ENCODE measurements around the gene TMEM59L. TPM values are rescaled to one million over a fixed set of nuclear protein-coding genes. Genes with fewer than 3 reads are reported as not detected.

TMEM59L gene
- total and polyA plus RNA-seq, 2 donors (not counting 1 experiment from before 2014, with no cell fraction given): not detected

DNA sequence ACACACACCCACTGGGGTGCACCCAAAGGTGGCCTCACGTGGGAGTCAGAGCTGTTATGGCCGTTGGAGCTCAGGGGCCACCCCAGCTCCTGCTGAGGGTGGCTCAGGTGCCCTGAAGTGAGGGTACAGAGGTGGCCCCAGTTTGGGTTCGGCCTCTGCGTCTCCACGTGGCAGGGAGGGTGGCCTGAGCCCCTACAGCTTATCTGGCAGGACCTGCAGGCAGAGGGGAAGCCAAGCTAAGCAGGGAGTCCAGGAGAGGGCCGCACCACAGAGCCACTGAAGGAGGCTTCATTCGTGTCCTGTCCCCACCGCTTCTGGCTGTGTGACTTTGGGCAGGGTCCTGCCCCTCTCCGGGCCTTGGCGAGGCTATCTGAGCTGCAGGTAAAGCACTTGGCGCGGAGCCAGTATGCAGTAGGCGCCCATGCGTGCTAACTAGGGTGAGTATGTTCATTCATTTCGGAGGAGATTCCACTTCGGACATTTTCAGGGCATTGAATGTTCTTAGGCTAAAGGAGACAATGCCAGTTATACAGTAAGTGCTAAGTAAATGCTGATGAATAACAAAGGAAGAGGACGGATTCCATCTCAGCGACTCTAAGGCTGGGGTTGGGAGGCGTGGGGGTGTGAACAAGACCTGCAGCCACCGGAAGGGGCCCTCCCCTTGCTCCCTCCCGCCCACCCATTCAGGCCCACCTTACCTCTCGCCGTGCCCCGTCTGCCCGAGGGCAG is 19.1 kb upstream of the TMEM59L start:
- H3K4me3 ChIP-seq (ENCODE audit: control extremely low read depth in 1 of 5, extremely low read depth in 1 of 5, insufficient read depth in 1 of 5, low read depth in 2 of 5, low read length in 4 of 5): peak overlapping the region in 2 of 5 experiments; percentile 51 to 69
- no peaks in the 10 kb centered on the region for H3K9me3 ChIP-seq (ENCODE audit: control extremely low read depth in 1 of 3, control insufficient read depth in 2 of 3, insufficient read depth in 1 of 3, low read length in 2 of 3)
- H2AFZ ChIP-seq (ENCODE audit: insufficient read depth, low read depth, low read length, poor library complexity, severe bottlenecking): peak overlapping the region; percentile 81
- H3K4me2 ChIP-seq (replicated peaks; ENCODE audit: low read depth, low read length, poor library complexity, severe bottlenecking): peak overlapping the region; percentile 100
- peaks cover 10% of the 10 kb centered on the region for H4K20me1 ChIP-seq (ENCODE audit: control insufficient read depth, insufficient read depth, low read length, poor library complexity, severe bottlenecking)
- ChIA-PET CTCF (interaction anchor here (0.6 to 6.3 kb wide), 26 partner anchors 8 to 579 kb away, joined by 3 to 47 read pairs (median 4); partner anchors contain the start of genes COPE, DDX49, TMEM59L and UBA52), POLR2A (interaction anchor here (0.6 to 1.0 kb wide), 3 partner anchors 10 to 354 kb away, joined by 3 read pairs; no protein-coding TSS in a partner anchor)
- H3K36me3 ChIP-seq (replicated peaks in 1 of 2; ENCODE audit: control extremely low read depth in 1 of 2, control insufficient read depth in 1 of 2, extremely low read depth in 1 of 2, insufficient read depth in 2 of 2, low read length in 1 of 2): peaks cover 0 to 6% of the 10 kb centered on the region in 2 experiments
- TF ChIP-seq EZH2 (IDR thresholded peaks at IDR 0.05; ENCODE audit: borderline replicate concordance, insufficient read depth, low read depth, low read length, poor library complexity, severe bottlenecking): no peak
- TF ChIP-seq, protein P1, sequence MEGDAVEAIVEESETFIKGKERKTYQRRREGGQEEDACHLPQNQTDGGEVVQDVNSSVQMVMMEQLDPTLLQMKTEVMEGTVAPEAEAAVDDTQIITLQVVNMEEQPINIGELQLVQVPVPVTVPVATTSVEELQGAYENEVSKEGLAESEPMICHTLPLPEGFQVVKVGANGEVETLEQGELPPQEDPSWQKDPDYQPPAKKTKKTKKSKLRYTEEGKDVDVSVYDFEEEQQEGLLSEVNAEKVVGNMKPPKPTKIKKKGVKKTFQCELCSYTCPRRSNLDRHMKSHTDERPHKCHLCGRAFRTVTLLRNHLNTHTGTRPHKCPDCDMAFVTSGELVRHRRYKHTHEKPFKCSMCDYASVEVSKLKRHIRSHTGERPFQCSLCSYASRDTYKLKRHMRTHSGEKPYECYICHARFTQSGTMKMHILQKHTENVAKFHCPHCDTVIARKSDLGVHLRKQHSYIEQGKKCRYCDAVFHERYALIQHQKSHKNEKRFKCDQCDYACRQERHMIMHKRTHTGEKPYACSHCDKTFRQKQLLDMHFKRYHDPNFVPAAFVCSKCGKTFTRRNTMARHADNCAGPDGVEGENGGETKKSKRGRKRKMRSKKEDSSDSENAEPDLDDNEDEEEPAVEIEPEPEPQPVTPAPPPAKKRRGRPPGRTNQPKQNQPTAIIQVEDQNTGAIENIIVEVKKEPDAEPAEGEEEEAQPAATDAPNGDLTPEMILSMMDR (IDR thresholded peaks at IDR 0.05): no peak
- H3K27ac ChIP-seq (ENCODE audit: low read length in 2 of 2): no peak overlapping the region
- peaks cover 25% of the 10 kb centered on the region for H3K4me1 Mint-ChIP-seq
- no peaks in the 10 kb centered on the region for H3K79me2 ChIP-seq (ENCODE audit: control insufficient read depth, insufficient read depth, low read length)
- peak overlapping the region; percentile 64 for H3K4me3 Mint-ChIP-seq
- intact Hi-C loops (cut with micrococcal nuclease): loop anchor here (1.0 to 2.0 kb wide), 3 partner anchors 71 to 347 kb away; partner anchors contain the start of genes ELL and HOMER3
- no peak overlapping the region for H3K9ac ChIP-seq (ENCODE audit: low read length)
- H3K27me3 Mint-ChIP-seq: peaks cover 7% of the 10 kb centered on the region
- WGBS (ENCODE audit: insufficient coverage): 69% methylated on average over 17 of the region's 25 CpGs
- H3K27ac Mint-ChIP-seq: peak overlapping the region; percentile 59
- DNase-seq (no peak), ATAC-seq (ENCODE audit: low read depth) (no peak)
- H3K4me1 ChIP-seq (ENCODE audit: control insufficient read depth in 2 of 2, insufficient read depth in 2 of 2, low read length in 2 of 2): peaks cover 21 to 42% of the 10 kb centered on the region in 2 donors
- peaks cover 0 to 22% (median 7%) of the 10 kb centered on the region in 4 experiments for H3K27me3 ChIP-seq (replicated peaks in 1 of 4; ENCODE audit: control extremely low read depth in 1 of 4, control insufficient read depth in 3 of 4, insufficient read depth in 4 of 4, low read length in 3 of 4)
- H3K9me3 Mint-ChIP-seq (ENCODE audit: insufficient read depth): no peaks in the 10 kb centered on the region
